Sciatic nerve (tissue), 2 donors: ENCODE results near the gene SH3GL3. TPM values are rescaled to one million over a fixed set of nuclear protein-coding genes. Genes with fewer than 3 reads are reported as not detected.

ENCODE experiments used
- ATAC-seq: fragments of 200-7000 bp; cut with Tn5 transposase; one replicate; pipeline ENCODE4 v1.9.1; 2020; ENCODE audit warnings: mild to moderate bottlenecking, moderate library complexity
- DNase-seq: peaks from one replicate; pipeline ENCODE4 v3.0.0-alpha.2; 2020; ENCODE audit warnings: low spot score
- intact Hi-C: fragments of 100-400 bp; cut with DNase I; formaldehyde crosslinking; loops from one replicate; pipeline ENCODE4 v1.14.2; 2022
- total RNA-seq: library from RNA; stranded (reverse); fragmentation: NEBNext Ultra II Directional; extraction: Animal tissue kit (Norgen Biotek cat#: 25700); gene quantifications from one replicate; pipeline ENCODE4 v1.2.1, GENCODE V29; 2021
- donor health status: DM: no; HTN: no; CAD: no.
- donor health status: DM: no; HTN: no; CAD: no.

Gene SH3GL3
- total RNA-seq, 1 donor from 2014 or later, result 0.67 TPM

- intact Hi-C loops, result no loop called here
- ATAC-seq, result no peak
- no peak for DNase-seq
Observed at GRCh38 chr15:83588441-83588840, 141.3 kb downstream of the SH3GL3 start.

GRCh38 chr15:83592370-83593040 is 145.4 kb downstream of the SH3GL3 start:
- ATAC-seq, result no peak
- intact Hi-C loops, result no loop called here
- DNase-seq, result no peak

- DNase-seq (no peak), ATAC-seq (no peak)
- intact Hi-C loops, result no loop called here
Observed at GRCh38 chr15:83595191-83595590, 148.1 kb downstream of the SH3GL3 start.

GRCh38 chr15:83598031-83598430 is 150.9 kb downstream of the SH3GL3 start:
- ATAC-seq, result no peak
- intact Hi-C loops, result no loop called here
- no peak for DNase-seq

- intact Hi-C loops, result no loop called here
- DNase-seq (no peak), ATAC-seq (no peak)
Observed at GRCh38 chr15:83602021-83602420, 154.9 kb downstream of the SH3GL3 start.

- intact Hi-C loops, result no loop called here
- ATAC-seq (no peak), DNase-seq (no peak)
Observed at GRCh38 chr15:83604549-83604948, 157.4 kb downstream of the SH3GL3 start.

GRCh38 chr15:83605111-83605945 is 158.2 kb downstream of the SH3GL3 start:
- ATAC-seq (peak; percentile 97), DNase-seq (no peak)
- intact Hi-C loops, result no loop called here

- ATAC-seq (no peak), DNase-seq (no peak)
- intact Hi-C loops, result no loop called here
Observed at GRCh38 chr15:83610132-83610531, 163.0 kb downstream of the SH3GL3 start.

- ATAC-seq (no peak), DNase-seq (no peak)
- intact Hi-C loops, result loop anchor here (1.0 kb wide), 1 partner anchor 33 kb away; no protein-coding TSS in a partner anchor
Observed at GRCh38 chr15:83610901-83611685, 164.0 kb downstream of the SH3GL3 start.

- DNase-seq, result no peak
- intact Hi-C loops, result no loop called here
- ATAC-seq, result no peak
Observed at GRCh38 chr15:83612226-83612625, 165.1 kb downstream of the SH3GL3 start.

- intact Hi-C loops, result no loop called here
- peak; percentile 30 for ATAC-seq
Observed at GRCh38 chr15:83612898-83613635, 165.9 kb downstream of the SH3GL3 start.

GRCh38 chr15:83613714-83614113 is 166.6 kb downstream of the SH3GL3 start:
- intact Hi-C loops, result no loop called here
- peak; percentile 85 for ATAC-seq
- DNase-seq, result no peak

More at GRCh38 chr15:83612898-83613635, 165.9 kb downstream of the SH3GL3 start:
- DNase-seq, result no peak

- DNase-seq (no peak), ATAC-seq (no peak)
- intact Hi-C loops, result no loop called here
Observed at GRCh38 chr15:83616840-83617239, 169.7 kb downstream of the SH3GL3 start.

GRCh38 chr15:83626171-83626802 is 179.1 kb downstream of the SH3GL3 start:
- ATAC-seq, result no peak
- no peak for DNase-seq
- intact Hi-C loops, result no loop called here

- intact Hi-C loops, result no loop called here
- DNase-seq (no peak), ATAC-seq (no peak)
Observed at GRCh38 chr15:83631534-83631933, 184.4 kb downstream of the SH3GL3 start.

GRCh38 chr15:83643201-83643600 is 196.1 kb downstream of the SH3GL3 start:
- DNase-seq, result no peak
- no peak for ATAC-seq
- intact Hi-C loops, result no loop called here

GRCh38 chr15:83644439-83644838 is 197.3 kb downstream of the SH3GL3 start:
- DNase-seq (no peak), ATAC-seq (no peak)
- intact Hi-C loops, result loop anchor here (1.0 kb wide), 1 partner anchor 33 kb away; no protein-coding TSS in a partner anchor

GRCh38 chr15:83650831-83651230 is 203.7 kb downstream of the SH3GL3 start:
- DNase-seq, result no peak
- intact Hi-C loops, result no loop called here
- no peak for ATAC-seq
